Activated CD4-positive, alpha-beta T cell treated with anti-CD3 and anti-CD28 coated beads, Interleukin-2, amount 10 ng/mL, durations not matched to agents 7 days and 5 days (primary cell): ENCODE measurements around the gene TBC1D10B. TPM values are rescaled to one million over a fixed set of nuclear protein-coding genes. Genes with fewer than 3 reads are reported as not detected.

Experiments used
- CTCF ChIA-PET: fragments of 350-600 bp; sonication (Branson Sonifier 250); formaldehyde crosslinking; loops from one replicate; lab custom pipeline; 2021; ENCODE audit warnings: antibody characterized with exemption; lab: Charles Lee
- POLR2A ChIA-PET: fragments of 350-600 bp; sonication (Branson Sonifier 250); formaldehyde crosslinking; loops from one replicate; lab custom pipeline; 2021; ENCODE audit warnings: antibody characterized with exemption; lab: Charles Lee
- DNase-seq: peaks from one replicate; pipeline ENCODE4 v3.0.0-alpha.2; 2020
- H3K27ac Mint-ChIP-seq: one replicate; pipeline ENCODE4 v1.8.0; 2021; ENCODE audit warnings: mild to moderate bottlenecking, moderate library complexity, mixed read lengths
- H3K27me3 Mint-ChIP-seq: one replicate; pipeline ENCODE4 v1.8.0; 2021; ENCODE audit warnings: mixed read lengths
- H3K36me3 Mint-ChIP-seq: one replicate; pipeline ENCODE4 v1.8.0; 2021; ENCODE audit warnings: low read depth, mixed read lengths
- H3K4me1 Mint-ChIP-seq: one replicate; pipeline ENCODE4 v1.8.0; 2021; ENCODE audit warnings: mixed read lengths
- H3K4me3 Mint-ChIP-seq: one replicate; pipeline ENCODE4 v1.8.0; 2021; ENCODE audit warnings: mild to moderate bottlenecking, moderate library complexity, mixed read lengths
- H3K9me3 Mint-ChIP-seq: one replicate; pipeline ENCODE4 v1.8.0; 2021; ENCODE audit warnings: mixed read lengths
- total RNA-seq, 2 experiments: library from RNA; stranded (reverse); gene quantifications; one replicate each; pipeline ENCODE4 v1.2.3, GENCODE V29; 2021

The TBC1D10B gene
- total RNA-seq: 10 to 100 TPM; 63.9 to 69.9 TPM

- peaks cover 29% of the 10 kb centered on the region for H3K36me3 Mint-ChIP-seq
- no peaks in the 10 kb centered on the region for H3K9me3 Mint-ChIP-seq
- peak; percentile 100 for DNase-seq
- peak within 1 kb of the TSS; percentile 93 for H3K27ac Mint-ChIP-seq
- POLR2A ChIA-PET: interaction anchor here (0.6 to 0.7 kb wide), 4 partner anchors 12 to 256 kb away, joined by 3 to 5 read pairs (median 3); partner anchors contain the start of gene SEPTIN1
- CTCF ChIA-PET: interaction anchor here (0.5 to 2.2 kb wide), 16 partner anchors 10 to 315 kb away, joined by 3 to 9 read pairs (median 4); partner anchors contain the start of genes CD2BP2, DCTPP1, SEPTIN1 and TBX6
- H3K4me3 Mint-ChIP-seq: peak within 1 kb of the TSS; percentile 87
- H3K4me1 Mint-ChIP-seq: peaks cover 45% of the 10 kb centered on the region
- H3K27me3 Mint-ChIP-seq: no peaks in the 10 kb centered on the region
Measured at GRCh38 chr16:30370456-30371247, at the start of gene TBC1D10B. TBC1D10B (minus strand) TSS chr16:30370494; CDS start chr16:30370183, 311 bp downstream.

- no peak for DNase-seq
- CTCF ChIA-PET: interaction anchor here (0.6 to 5.5 kb wide), 14 partner anchors 9 to 327 kb away, joined by 3 to 47 read pairs (median 4); partner anchors contain the start of genes DCTPP1 and ZNF771
- POLR2A ChIA-PET: interaction anchor here (0.5 to 1.5 kb wide), 6 partner anchors 8 to 192 kb away, joined by 3 to 6 read pairs (median 3); partner anchors contain the start of genes DCTPP1, ZNF689 and ZNF747
- Mint-ChIP-seq H3K27ac (peak overlapping the region; percentile 78), H3K27me3 (no peaks in the 10 kb centered on the region), H3K36me3 (peaks cover 21% of the 10 kb centered on the region), H3K4me3 (peak overlapping the region; percentile 59), H3K4me1 (peaks cover 35% of the 10 kb centered on the region), H3K9me3 (no peaks in the 10 kb centered on the region)
Measured at GRCh38 chr16:30418350-30419181, 48.3 kb upstream of the TBC1D10B start.

GRCh38 chr16:30417529-30418349, 47.4 kb upstream of the TBC1D10B start:
- CTCF ChIA-PET: interaction anchor here (0.6 to 5.5 kb wide), 15 partner anchors 10 to 327 kb away, joined by 3 to 47 read pairs (median 3); partner anchors contain the start of genes DCTPP1 and ZNF771
- Mint-ChIP-seq H3K36me3 (peaks cover 17% of the 10 kb centered on the region), H3K4me3 (peak overlapping the region; percentile 59), H3K27ac (peak overlapping the region; percentile 31), H3K9me3 (no peaks in the 10 kb centered on the region), H3K4me1 (peaks cover 35% of the 10 kb centered on the region), H3K27me3 (no peaks in the 10 kb centered on the region)
- POLR2A ChIA-PET: interaction anchor here (0.5 to 1.5 kb wide), 9 partner anchors 9 to 193 kb away, joined by 3 to 6 read pairs (median 3); partner anchors contain the start of genes DCTPP1, ZNF689 and ZNF747
- peak; percentile 90 for DNase-seq

- Mint-ChIP-seq H3K27ac (peak overlapping the region; percentile 6), H3K9me3 (no peaks in the 10 kb centered on the region), H3K36me3 (peaks cover 17% of the 10 kb centered on the region), H3K27me3 (no peaks in the 10 kb centered on the region), H3K4me1 (peaks cover 39% of the 10 kb centered on the region), H3K4me3 (peak overlapping the region; percentile 31)
- ChIA-PET CTCF (interaction anchor here (0.8 to 5.5 kb wide), 13 partner anchors 9 to 326 kb away, joined by 3 to 47 read pairs (median 4); partner anchors contain the start of genes DCTPP1 and ZNF771), POLR2A (interaction anchor here (0.6 to 1.5 kb wide), 6 partner anchors 13 to 194 kb away, joined by 3 to 6 read pairs (median 3); partner anchors contain the start of genes DCTPP1 and ZNF689)
- no peak for DNase-seq
Measured at GRCh38 chr16:30416624-30417528, 46.6 kb upstream of the TBC1D10B start.

GRCh38 chr16:30416047-30416603, 45.8 kb upstream of the TBC1D10B start:
- no peaks in the 10 kb centered on the region for H3K9me3 Mint-ChIP-seq
- H3K4me3 Mint-ChIP-seq: no peak overlapping the region
- ChIA-PET POLR2A (no interaction called here), CTCF (interaction anchor here (0.6 to 5.5 kb wide), 7 partner anchors 8 to 309 kb away, joined by 3 to 47 read pairs (median 3); partner anchors contain the start of genes ZNF48 and ZNF771)
- peaks cover 37% of the 10 kb centered on the region for H3K4me1 Mint-ChIP-seq
- H3K27me3 Mint-ChIP-seq: no peaks in the 10 kb centered on the region
- H3K36me3 Mint-ChIP-seq: peaks cover 12% of the 10 kb centered on the region
- no peak overlapping the region for H3K27ac Mint-ChIP-seq
- DNase-seq: no peak

GRCh38 chr16:30414159-30414558, 43.9 kb upstream of the TBC1D10B start:
- Mint-ChIP-seq H3K9me3 (no peaks in the 10 kb centered on the region), H3K4me1 (peaks cover 41% of the 10 kb centered on the region), H3K4me3 (no peak overlapping the region), H3K27me3 (no peaks in the 10 kb centered on the region), H3K27ac (no peak overlapping the region), H3K36me3 (peaks cover 2% of the 10 kb centered on the region)
- ChIA-PET CTCF (interaction anchor here (0.6 to 1.3 kb wide), 3 partner anchors 15 to 322 kb away, joined by 3 read pairs; partner anchors contain the start of gene TBX6), POLR2A (no interaction called here)
- DNase-seq: no peak

- Mint-ChIP-seq H3K36me3 (peaks cover 2% of the 10 kb centered on the region), H3K4me1 (peaks cover 40% of the 10 kb centered on the region)
- POLR2A ChIA-PET: no interaction called here
Measured at GRCh38 chr16:30413112-30413806, 43.0 kb upstream of the TBC1D10B start.

GRCh38 chr16:30409125-30410060, 39.1 kb upstream of the TBC1D10B start:
- Mint-ChIP-seq H3K36me3 (peaks cover 2% of the 10 kb centered on the region), H3K27ac (peak overlapping the region; percentile 69), H3K9me3 (no peaks in the 10 kb centered on the region), H3K27me3 (peaks cover under 1% of the 10 kb centered on the region), H3K4me1 (peaks cover 31% of the 10 kb centered on the region), H3K4me3 (peak overlapping the region; percentile 87)
- ChIA-PET POLR2A (interaction anchor here (0.6 to 1.0 kb wide), 2 partner anchors 74 to 228 kb away, joined by 3 read pairs; no protein-coding TSS in a partner anchor), CTCF (interaction anchor here (0.5 to 4.5 kb wide), 43 partner anchors 8 to 801 kb away, joined by 3 to 47 read pairs (median 4); partner anchors contain the start of genes DCTPP1, SEPTIN1, TBX6 and ZNF48)
- peak; percentile 94 for DNase-seq

More at GRCh38 chr16:30413112-30413806, 43.0 kb upstream of the TBC1D10B start:
- Mint-ChIP-seq H3K9me3 (no peaks in the 10 kb centered on the region), H3K27me3 (no peaks in the 10 kb centered on the region), H3K4me3 (no peak overlapping the region), H3K27ac (no peak overlapping the region)
- CTCF ChIA-PET: interaction anchor here (0.9 to 1.3 kb wide), 2 partner anchors 14 to 17 kb away, joined by 3 read pairs; partner anchors contain the start of gene DCTPP1
- DNase-seq: no peak
